Panc1 (cell line): Measurements from ENCODE around the gene SRSF12.

Experiments used
- CTCF ChIP-seq: fragments of 450-650 bp; IDR thresholded peaks from 2 replicates; pipeline ENCODE4 v1.5.1; 2017; ENCODE audit warnings: mild to moderate bottlenecking
- POLR2AphosphoS5 ChIP-seq: IDR thresholded peaks from 2 replicates; pipeline ENCODE4 v1.6.1; 2012; ENCODE audit warnings: mild to moderate bottlenecking, low read depth, low read length, moderate library complexity
- REST ChIP-seq, 2 experiments: IDR thresholded peaks; 2 replicates each; pipeline ENCODE4 v1.6.1; 2011 to 2012; ENCODE audit warnings: low read depth in 2 of 2, control low read depth in 1 of 2, low read length in 1 of 2, mild to moderate bottlenecking in 1 of 2, moderate library complexity in 1 of 2; ENCODE audit not compliant: insufficient read depth in 1 of 2
- SIN3A ChIP-seq: IDR thresholded peaks from 2 replicates; pipeline ENCODE4 v1.6.1; 2012; ENCODE audit warnings: low read depth, mild to moderate bottlenecking, low read length, moderate library complexity, borderline replicate concordance; ENCODE audit not compliant: insufficient read depth
- TCF7L2 ChIP-seq: IDR thresholded peaks from 2 replicates; pipeline ENCODE4 v1.6.1; 2011; ENCODE audit warnings: mild to moderate bottlenecking, low read depth, low read length, inconsistent platforms

GRCh38 chr6:89071036-89071435, 46.8 kb downstream of the SRSF12 start:
- TF ChIP-seq CTCF = no peak
- no peak for TF ChIP-seq REST (IDR thresholded peaks at IDR 0.05; ENCODE audit: insufficient read depth in 1 of 2, low read depth in 2 of 2, low read length in 1 of 2)
- no peak for TF ChIP-seq SIN3A
- no peak for TF ChIP-seq POLR2AphosphoS5
- no peak for TF ChIP-seq TCF7L2
